T-helper 9 cell (primary cell): ENCODE data around the gene PCLO.
"Not testable (repeated sequence)": the region's sequence is repeated elsewhere in the genome, so short reads cannot be mapped to it uniquely, and the experiment has no call there.

Experiments
- DNase-seq: peaks from one replicate; pipeline ENCODE4 v3.0.0-alpha.2; 2020

PCLO gene

DNA sequence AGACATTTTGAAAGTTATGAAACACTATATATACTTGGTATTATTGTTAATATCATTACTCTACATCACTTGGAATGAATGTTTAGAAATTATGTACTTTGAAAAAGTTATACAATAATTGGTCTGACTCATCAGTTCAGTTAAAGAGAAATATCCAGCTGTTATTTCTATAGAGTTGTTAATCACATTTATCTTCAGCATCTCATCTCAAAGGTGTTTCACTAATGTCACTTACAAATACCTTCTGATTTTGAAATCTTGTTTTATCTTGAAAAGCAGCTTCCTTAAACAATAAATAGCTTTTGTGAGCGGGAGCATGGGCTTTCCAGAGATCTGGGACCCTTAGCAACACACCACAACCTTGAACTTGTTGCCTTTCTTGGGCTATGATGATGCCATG is 205.2 kb downstream of the PCLO start:
- DNase-seq, result no peak

- no peak for DNase-seq
These were observed 209.2 kb downstream of the PCLO start for GRCh38 chr7:82953324-82954027.

GRCh38 chr7:82950436-82950835 is 212.2 kb downstream of the PCLO start:
- no peak for DNase-seq

GRCh38 chr7:82945480-82945879 is 217.2 kb downstream of the PCLO start:
- DNase-seq, result no peak

- no peak for DNase-seq
These were observed 217.6 kb downstream of the PCLO start for GRCh38 chr7:82945056-82945455.

GRCh38 chr7:82932516-82932915 is 230.2 kb downstream of the PCLO start:
- DNase-seq, result no peak

GRCh38 chr7:82926477-82926876 is 236.2 kb downstream of the PCLO start:
- no peak for DNase-seq

DNA sequence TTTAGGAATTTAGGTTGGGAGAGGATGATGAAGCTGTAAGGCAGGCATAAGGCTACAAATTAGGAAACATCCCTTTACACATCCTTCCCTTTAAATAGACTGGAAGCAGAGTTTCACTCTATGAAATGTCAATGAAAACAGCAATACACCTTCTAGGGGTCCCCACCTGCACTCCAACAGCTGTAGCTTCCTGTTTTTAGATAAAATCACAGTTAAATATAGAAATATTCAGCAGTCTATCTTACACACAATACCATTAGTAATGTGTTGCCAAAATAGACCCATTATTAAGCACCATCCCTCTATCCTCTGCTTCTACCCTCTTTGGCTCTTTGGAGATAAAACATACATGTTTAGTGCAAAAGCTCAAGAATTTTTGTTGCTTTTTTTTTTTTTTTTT is 237.4 kb downstream of the PCLO start:
- DNase-seq, result no peak

DNA sequence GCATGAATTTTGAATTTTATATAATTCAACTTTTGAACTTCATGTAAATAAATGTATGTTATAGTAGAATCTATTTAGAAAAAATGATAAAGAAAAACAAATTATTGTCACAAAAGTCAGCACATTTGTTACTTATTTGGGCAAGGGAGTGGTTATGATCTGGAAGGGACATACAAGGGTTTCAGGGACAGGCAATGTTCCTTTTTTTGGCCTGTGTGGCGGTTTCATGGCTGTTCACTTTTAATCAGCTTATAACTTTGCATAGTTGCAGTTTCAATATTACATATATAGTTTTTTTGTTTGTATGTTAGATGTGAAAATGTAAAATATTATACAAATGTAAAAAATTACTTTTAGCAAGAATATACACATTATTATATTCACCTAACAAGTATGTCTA is 256.2 kb downstream of the PCLO start:
- no peak for DNase-seq

DNA sequence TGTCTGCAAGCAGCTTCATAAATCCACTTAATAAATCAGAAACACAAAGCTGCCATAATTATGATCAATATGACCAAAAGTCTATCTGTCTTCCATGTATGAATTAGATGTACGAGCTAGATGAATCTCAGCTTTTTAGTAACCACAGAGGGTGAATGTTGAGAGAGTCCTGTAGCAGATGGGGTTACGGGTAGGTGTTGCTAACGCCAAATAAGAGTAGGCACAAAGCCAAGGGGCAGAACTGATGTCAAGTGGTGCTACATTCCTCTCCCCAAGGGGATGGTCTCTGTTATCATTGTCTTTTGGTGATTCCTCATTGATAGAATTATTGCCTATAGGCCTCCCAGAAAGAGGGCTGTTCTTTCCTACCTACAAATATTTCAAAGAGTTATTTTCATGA is 257.8 kb downstream of the PCLO start:
- no peak for DNase-seq

- not testable (repeated sequence) for DNase-seq
These were observed 261.6 kb downstream of the PCLO start for GRCh38 chr7:82901098-82901497.

DNA sequence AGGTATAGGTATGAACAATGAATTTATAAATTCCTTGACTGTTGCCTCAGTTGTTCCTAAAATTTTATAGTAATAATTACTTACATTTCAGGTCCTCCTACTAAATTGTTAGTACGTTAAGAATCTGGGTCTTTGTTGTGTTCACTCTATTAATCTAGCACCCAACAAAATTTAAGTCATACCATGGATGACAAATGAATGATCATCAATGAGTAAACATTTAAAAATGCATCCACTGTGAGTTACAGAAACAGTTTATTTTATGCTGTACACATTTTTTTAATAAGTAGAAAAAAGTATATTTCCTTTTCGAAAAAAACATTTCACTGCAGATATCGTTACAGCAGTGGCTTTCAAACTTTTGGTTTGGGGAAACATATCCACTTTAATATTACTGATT is 265.2 kb downstream of the PCLO start:
- DNase-seq, result no peak

DNA sequence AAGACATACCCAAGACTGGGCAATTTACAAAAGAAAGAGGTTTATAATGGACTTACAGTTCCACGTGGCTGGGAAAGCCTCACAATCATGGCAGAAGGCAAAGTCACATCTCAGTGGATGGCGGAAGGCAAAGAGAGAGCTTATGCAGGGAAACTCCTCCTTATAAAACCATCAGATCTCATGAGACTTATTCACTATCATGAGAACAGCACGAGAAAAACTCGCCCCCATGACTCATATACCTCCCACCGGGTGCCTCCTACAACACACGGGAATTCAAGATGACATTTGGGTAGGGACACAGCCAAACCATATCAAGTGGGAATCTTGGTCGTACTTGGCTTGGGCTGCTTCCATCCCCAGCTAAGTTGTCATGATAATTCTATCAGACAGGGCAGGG is 268.3 kb downstream of the PCLO start:
- not testable (repeated sequence) for DNase-seq

DNA sequence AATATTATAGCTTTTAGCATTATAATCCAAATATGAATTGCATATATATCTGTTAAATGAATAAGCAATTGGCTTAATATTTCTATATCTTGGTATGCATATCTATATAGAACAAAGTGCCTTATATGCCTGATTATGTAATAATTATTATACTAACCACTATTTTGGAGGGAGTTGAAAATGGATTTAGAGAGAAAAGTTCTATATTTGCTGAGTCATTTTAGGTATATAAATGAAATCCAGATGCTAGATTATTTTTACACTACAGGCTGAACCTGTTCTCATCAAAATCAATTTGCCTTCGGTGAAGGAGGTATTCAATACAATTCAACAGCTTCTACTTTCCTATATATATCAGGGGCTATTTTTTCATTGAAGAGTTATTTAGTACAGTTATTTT is 276.4 kb downstream of the PCLO start:
- DNase-seq, result no peak

- DNase-seq, result no peak
These were observed 296.8 kb downstream of the PCLO start for GRCh38 chr7:82865856-82866255.

- DNase-seq, result no peak
These were observed 303.4 kb downstream of the PCLO start for GRCh38 chr7:82859106-82859850.

GRCh38 chr7:82851121-82851520 is 311.6 kb downstream of the PCLO start:
- DNase-seq, result no peak

DNA sequence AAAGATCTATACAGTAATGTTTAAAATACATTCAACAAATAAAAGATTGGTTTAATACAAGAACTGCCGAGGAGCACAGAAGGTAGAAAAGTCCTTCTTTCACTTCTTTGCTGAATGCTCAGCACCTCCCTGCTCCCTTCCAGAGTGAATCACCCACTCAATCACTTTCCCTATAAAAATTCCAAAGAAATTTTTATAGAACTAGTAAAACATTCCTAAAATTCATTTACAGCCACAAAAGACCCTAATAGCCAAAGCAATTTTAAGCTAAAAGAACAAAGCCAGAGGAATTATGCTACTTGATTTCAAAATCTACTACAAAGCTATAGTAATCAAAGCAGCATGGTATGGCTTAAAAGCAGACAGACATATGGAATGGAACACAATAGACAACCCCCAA is 320.9 kb downstream of the PCLO start:
- DNase-seq, result no peak

DNA sequence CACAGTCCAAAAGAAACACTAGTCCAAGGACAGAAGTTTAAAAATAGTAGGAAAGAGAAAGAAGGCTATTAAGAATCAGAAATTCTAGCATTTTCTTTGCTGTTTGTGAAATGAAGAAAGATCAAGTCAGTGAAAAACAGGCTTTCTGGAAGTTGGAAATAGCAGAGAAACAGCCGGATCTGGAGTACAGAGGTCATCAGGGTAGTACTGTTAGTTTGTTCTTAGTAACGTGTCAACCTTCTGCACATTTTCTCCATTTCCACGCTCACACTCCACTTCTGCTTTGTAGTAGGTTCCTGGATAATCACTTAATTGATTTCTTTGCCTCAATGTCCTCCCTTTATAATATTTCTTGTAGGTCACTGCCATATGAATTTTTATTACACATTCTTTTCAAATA is 322.6 kb downstream of the PCLO start:
- DNase-seq, result no peak

GRCh38 chr7:82839555-82839954 is 323.1 kb downstream of the PCLO start:
- DNase-seq, result no peak

GRCh38 chr7:82839063-82839462 is 323.6 kb downstream of the PCLO start:
- no peak for DNase-seq

- DNase-seq, result no peak
These were observed 324.4 kb downstream of the PCLO start for GRCh38 chr7:82838314-82838713.

DNA sequence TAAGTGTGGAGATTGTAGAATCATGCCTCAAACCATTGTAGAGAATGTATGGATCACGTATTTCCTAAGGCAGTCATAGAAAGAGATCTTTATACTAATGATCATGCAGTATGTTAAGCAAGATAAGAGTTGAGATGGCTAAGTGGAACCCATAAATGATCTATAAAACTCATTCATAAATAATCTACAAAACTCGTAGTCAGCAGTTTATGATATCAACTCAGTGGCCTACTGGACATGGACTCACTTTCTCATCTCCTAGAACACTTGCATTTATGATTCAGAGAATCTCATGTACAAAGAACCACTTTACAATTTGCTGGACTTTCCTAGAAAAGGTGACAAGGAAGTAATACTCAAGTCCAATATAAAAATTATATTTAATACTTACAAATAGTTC is 339.6 kb downstream of the PCLO start:
- DNase-seq, result no peak

GRCh38 chr7:82821037-82821436 is 341.6 kb downstream of the PCLO start:
- no peak for DNase-seq

GRCh38 chr7:82818171-82818570 is 344.5 kb downstream of the PCLO start:
- DNase-seq, result no peak
